ENCODE results near the gene CHGA.

CHGA gene

GRCh38 chr14:92922883-92923743 is at the start of gene CHGA:
Gene CHGA (plus strand): TSS chr14:92923150. CDS start chr14:92923360, 210 bp downstream.
- no peak for DNase-seq

- DNase-seq = no peak
These were observed 47.8 kb upstream of the CHGA start for GRCh38 chr14:92874962-92875661.

GRCh38 chr14:92877757-92878431 is 45.1 kb upstream of the CHGA start:
- DNase-seq = no peak

- DNase-seq = no peak
These were observed 42.6 kb upstream of the CHGA start for GRCh38 chr14:92880351-92880750.

- DNase-seq = no peak
These were observed 42.1 kb upstream of the CHGA start for GRCh38 chr14:92880851-92881250.

GRCh38 chr14:92883066-92883465 is 39.9 kb upstream of the CHGA start:
- DNase-seq = no peak

- no peak for DNase-seq
These were observed 38.5 kb upstream of the CHGA start for GRCh38 chr14:92884410-92884809.

- DNase-seq = no peak
These were observed 37.5 kb upstream of the CHGA start for GRCh38 chr14:92885279-92886061.

- DNase-seq = no peak
These were observed 36.6 kb upstream of the CHGA start for GRCh38 chr14:92886337-92886736.

GRCh38 chr14:92887157-92887556 is 35.8 kb upstream of the CHGA start:
- DNase-seq = no peak

- no peak for DNase-seq
These were observed 34.1 kb upstream of the CHGA start for GRCh38 chr14:92888896-92889295.

GRCh38 chr14:92890830-92891588 is 31.9 kb upstream of the CHGA start:
- DNase-seq = no peak

GRCh38 chr14:92892589-92892988 is 30.4 kb upstream of the CHGA start:
- no peak for DNase-seq

- no peak for DNase-seq
These were observed 27.5 kb upstream of the CHGA start for GRCh38 chr14:92895352-92895878.

- DNase-seq = peak; percentile 13
These were observed 24.9 kb upstream of the CHGA start for GRCh38 chr14:92897922-92898565.

- DNase-seq = no peak
These were observed 24.3 kb upstream of the CHGA start for GRCh38 chr14:92898566-92899131.

GRCh38 chr14:92900660-92901059 is 22.3 kb upstream of the CHGA start:
- no peak for DNase-seq

- no peak for DNase-seq
These were observed 20.8 kb upstream of the CHGA start for GRCh38 chr14:92902191-92902590.

GRCh38 chr14:92902726-92903125 is 20.2 kb upstream of the CHGA start:
- no peak for DNase-seq

- peak; percentile 22 for DNase-seq
These were observed 19.6 kb upstream of the CHGA start for GRCh38 chr14:92903359-92903758.

- DNase-seq = no peak
These were observed 17.3 kb upstream of the CHGA start for GRCh38 chr14:92905667-92906066.

Measured in activated T-cell treated with anti-CD3 and anti-CD28 coated beads for 4 hours (primary cell).